Spleen (tissue), 11 donors: Measurements from ENCODE around the gene HSF2BP. TPM values are rescaled to one million over a fixed set of nuclear protein-coding genes. Genes with fewer than 3 reads are reported as not detected.
"Not testable (repeated sequence)": the region's sequence is repeated elsewhere in the genome, so short reads cannot be mapped to it uniquely, and the experiment has no call there.

ENCODE experiments used
- DNase-seq: peaks from one replicate; pipeline ENCODE4 v3.0.0-alpha.2; 2020
- H3K27ac ChIP-seq, 8 donors: fragments of 200-600 bp; sonication (generic) in 7 of 8; 1 replicate in 4 of 8; 2 replicates in 4 of 8; pipeline versions ENCODE4 v1.5.0 to v1.8.0; 2016 to 2021; ENCODE audit warnings: inconsistent platforms in 4 of 8, mild to moderate bottlenecking in 4 of 8, moderate library complexity in 1 of 8
- H3K27me3 ChIP-seq, 7 donors: fragments of 200-600 bp; sonication (generic) in 6 of 7; replicated peaks in 1 of 7; 1 replicate in 4 of 7; 2 replicates in 3 of 7; pipeline versions ENCODE4 v1.5.0 to v1.8.0; 2016 to 2021; ENCODE audit warnings: inconsistent platforms in 3 of 7, mild to moderate bottlenecking in 1 of 7
- H3K36me3 ChIP-seq, 6 donors: fragments of 200-600 bp; sonication (generic) in 5 of 6; 1 replicate in 4 of 6; 2 replicates in 2 of 6; pipeline versions ENCODE4 v1.5.0 to v1.8.0; 2016 to 2021; ENCODE audit warnings: inconsistent platforms in 2 of 6
- H3K4me1 ChIP-seq, 6 donors: fragments of 200-600 bp; sonication (generic) in 5 of 6; 1 replicate in 3 of 6; 2 replicates in 3 of 6; pipeline versions ENCODE4 v1.5.0 to v1.8.0; 2016 to 2021; ENCODE audit warnings: inconsistent platforms in 3 of 6
- H3K4me3 ChIP-seq, 8 donors: fragments of 200-600 bp; sonication (generic) in 7 of 8; 1 replicate in 4 of 8; 2 replicates in 4 of 8; pipeline versions ENCODE4 v1.5.0 to v1.8.0; 2016 to 2021; ENCODE audit warnings: inconsistent platforms in 4 of 8, mild to moderate bottlenecking in 4 of 8, moderate library complexity in 2 of 8
- H3K9me3 ChIP-seq, 8 donors: fragments of 200-600 bp; sonication (generic) in 7 of 8; 1 replicate in 4 of 8; 2 replicates in 4 of 8; pipeline versions ENCODE4 v1.5.0 to v1.8.0; 2016 to 2021; ENCODE audit warnings: inconsistent platforms in 4 of 8
- POLR2A ChIP-seq, 3 donors: fragments of 450-650 bp; IDR thresholded peaks; one replicate each; pipeline ENCODE4 v1.5.1; 2017; ENCODE audit warnings: antibody characterized with exemption in 3 of 3, mild to moderate bottlenecking in 1 of 3
- POLR2AphosphoS5 ChIP-seq, 3 donors: sonication (generic); formaldehyde crosslinking; IDR thresholded peaks; one replicate each; pipeline ENCODE4 v1.5.1; 2017; ENCODE audit warnings: antibody characterized with exemption in 3 of 3
- WGBS, 5 donors: extraction: QIAGEN DNeasy Blood & Tissue Kit in 3 of 5; methylation state at CpG; one replicate each; pipeline versions ENCODE4 v1.1.5 to v1.1.7; 2013 to 2018; 5-methylcytosine and 5-hydroxymethylcytosine counted together
- intact Hi-C: fragments of 100-400 bp; cut with DNase I; formaldehyde crosslinking; loops from one replicate; pipeline ENCODE4 v1.15.0; 2023; ENCODE audit warnings: low total_unique reads
- polyA plus RNA-seq, 3 donors: library from polyadenylated mRNA; stranded (reverse); fragments of 200-250 nt; gene quantifications; one replicate each; pipeline ENCODE4 v1.2.1, GENCODE V29; 2013
- total RNA-seq, 7 donors: library from RNA; depleted of rRNA in 3 of 7; stranded (reverse); fragments of >200 nt in 3 of 7; fragmentation: NEBNext Ultra II Directional in 4 of 7; extraction: Animal tissue kit (Norgen Biotek cat#: 25700) in 4 of 7; gene quantifications; one replicate each; pipeline versions ENCODE4 v1.1.0 to v1.2.1, GENCODE V29; 2016 to 2021
- TF ChIP-seq, protein P1 (sequence below), 11 experiments: fragments of 200-600 bp in 7 of 11; fragments of 450-650 bp in 4 of 11; sonication (generic) in 4 of 11; IDR thresholded peaks in 8 of 11; conservative IDR thresholded peaks in 3 of 11; 1 replicate in 7 of 11; 2 replicates in 4 of 11; pipeline versions ENCODE4 v1.4.0 to v1.8.0; 2016 to 2021; ENCODE audit warnings: antibody characterized with exemption in 11 of 11, inconsistent platforms in 4 of 11, mild to moderate bottlenecking in 1 of 11
- donor health status: healthy with polysubstance abuse.
- donor health status: DM: no; HTN: no; CAD: no; lungs with moderate emphysema.
- donor health status: DM: no; HTN: no; CAD: no.
- donor health status: Bipolar disorder and iron deficiency.
- donor health status: healthy.
- donor health status: DM: no; HTN: no; CAD: no.
- donor health status: DM: yes; HTN: yes; CAD: no.

The HSF2BP gene
- total and polyA plus RNA-seq, 10 donors, result 0.13 to 1.9 (median 0.41) TPM; not detected in 2

- H3K4me3 ChIP-seq, result no peak overlapping the region
- peaks cover 0 to 5% (median 0%) of the 10 kb centered on the region in 7 donors for H3K27me3 ChIP-seq
- H3K4me1 ChIP-seq, result peaks cover 6 to 29% (median 19%) of the 10 kb centered on the region in 6 donors
- no peaks in the 10 kb centered on the region for H3K36me3 ChIP-seq
- WGBS, 5 donors, result 91 to 96% (median 92%) methylated on average over 7 of the region's 7 CpGs
- no peak overlapping the region for H3K27ac ChIP-seq
- DNase-seq, result no peak
- TF ChIP-seq, protein P1, sequence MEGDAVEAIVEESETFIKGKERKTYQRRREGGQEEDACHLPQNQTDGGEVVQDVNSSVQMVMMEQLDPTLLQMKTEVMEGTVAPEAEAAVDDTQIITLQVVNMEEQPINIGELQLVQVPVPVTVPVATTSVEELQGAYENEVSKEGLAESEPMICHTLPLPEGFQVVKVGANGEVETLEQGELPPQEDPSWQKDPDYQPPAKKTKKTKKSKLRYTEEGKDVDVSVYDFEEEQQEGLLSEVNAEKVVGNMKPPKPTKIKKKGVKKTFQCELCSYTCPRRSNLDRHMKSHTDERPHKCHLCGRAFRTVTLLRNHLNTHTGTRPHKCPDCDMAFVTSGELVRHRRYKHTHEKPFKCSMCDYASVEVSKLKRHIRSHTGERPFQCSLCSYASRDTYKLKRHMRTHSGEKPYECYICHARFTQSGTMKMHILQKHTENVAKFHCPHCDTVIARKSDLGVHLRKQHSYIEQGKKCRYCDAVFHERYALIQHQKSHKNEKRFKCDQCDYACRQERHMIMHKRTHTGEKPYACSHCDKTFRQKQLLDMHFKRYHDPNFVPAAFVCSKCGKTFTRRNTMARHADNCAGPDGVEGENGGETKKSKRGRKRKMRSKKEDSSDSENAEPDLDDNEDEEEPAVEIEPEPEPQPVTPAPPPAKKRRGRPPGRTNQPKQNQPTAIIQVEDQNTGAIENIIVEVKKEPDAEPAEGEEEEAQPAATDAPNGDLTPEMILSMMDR (IDR thresholded peaks at IDR 0.05 in 8 of 11, conservative IDR thresholded peaks at IDR 0.05 in 3 of 11), result no peak
- intact Hi-C loops, result no loop called here
- H3K9me3 ChIP-seq, result no peaks in the 10 kb centered on the region
Observed at GRCh38 chr21:43654806-43655489, 4.3 kb downstream of the HSF2BP start.

DNA sequence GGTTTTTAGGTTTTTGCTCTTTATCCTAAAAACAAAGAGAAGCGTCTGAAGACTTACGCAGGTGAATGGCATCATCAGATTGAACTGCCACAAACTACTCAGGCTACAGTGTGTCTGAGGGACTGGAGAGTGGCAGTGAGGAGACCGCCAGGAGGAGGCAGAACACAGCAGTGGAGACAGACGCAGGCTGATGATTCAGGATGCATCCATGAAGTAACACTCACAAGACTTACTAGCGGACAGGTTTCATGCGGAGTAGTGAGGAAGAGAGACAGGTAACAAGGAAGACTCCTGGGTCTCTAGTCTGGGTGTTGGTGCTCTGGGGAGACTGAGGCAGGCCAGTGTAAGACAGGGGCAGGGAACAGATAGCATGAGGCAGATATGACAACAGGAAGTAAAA is 5.7 kb downstream of the HSF2BP start:
- WGBS, 5 donors, result 91 to 95% (median 93%) methylated on average over 6 of the region's 6 CpGs
- Histone ChIP-seq H3K4me3 (no peak overlapping the region), H3K9me3 (no peaks in the 10 kb centered on the region), H3K4me1 (peaks cover under 1 to 18% (median 12%) of the 10 kb centered on the region in 6 donors), H3K27me3 (peaks cover 0 to 5% (median 0%) of the 10 kb centered on the region in 7 donors), H3K27ac (no peak overlapping the region), H3K36me3 (no peaks in the 10 kb centered on the region)
- no peak for DNase-seq
- TF ChIP-seq POLR2A (IDR thresholded peaks at IDR 0.05) (no peak), POLR2AphosphoS5 (IDR thresholded peaks at IDR 0.05) (no peak)
- TF ChIP-seq, protein P1 (IDR thresholded peaks at IDR 0.05 in 8 of 11, conservative IDR thresholded peaks at IDR 0.05 in 3 of 11), result no peak
- intact Hi-C loops, result no loop called here

DNA sequence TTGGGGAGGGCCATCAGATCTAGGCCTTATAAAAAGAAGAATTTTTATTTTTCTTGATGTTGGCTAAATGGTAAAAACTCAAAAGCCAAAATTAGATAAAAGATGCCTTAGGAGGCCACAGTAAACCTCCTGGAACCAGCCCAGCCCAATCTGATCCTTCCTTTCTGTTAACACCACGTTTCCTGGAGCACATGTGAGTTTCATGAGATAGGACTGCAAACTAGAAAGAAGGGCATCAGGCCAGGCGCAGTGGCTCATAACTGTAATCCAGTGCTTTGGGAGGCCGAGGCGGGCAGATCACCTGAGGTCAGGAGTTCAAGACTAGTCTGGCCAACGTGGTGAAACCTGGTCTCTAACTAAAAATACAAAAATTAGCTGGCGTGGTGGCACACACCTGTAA is 6.7 kb downstream of the HSF2BP start:
- Histone ChIP-seq H3K27ac (no peak overlapping the region), H3K36me3 (no peaks in the 10 kb centered on the region), H3K4me1 (peaks cover 0 to 8% (median 3%) of the 10 kb centered on the region in 6 donors), H3K4me3 (no peak overlapping the region), H3K27me3 (peaks cover 0 to under 1% (median 0%) of the 10 kb centered on the region in 7 donors), H3K9me3 (no peaks in the 10 kb centered on the region)
- no peak for DNase-seq
- TF ChIP-seq POLR2A (IDR thresholded peaks at IDR 0.05) (no peak), POLR2AphosphoS5 (IDR thresholded peaks at IDR 0.05) (no peak)
- TF ChIP-seq, protein P1 (IDR thresholded peaks at IDR 0.05 in 8 of 11, conservative IDR thresholded peaks at IDR 0.05 in 3 of 11), result no peak
- WGBS, 5 donors, result 55 to 78% (median 72%) methylated on average over 6 of the region's 6 CpGs
- intact Hi-C loops, result no loop called here

- DNase-seq, H3K27me3 ChIP-seq, H3K4me1 ChIP-seq, H3K9me3 ChIP-seq, H3K27ac ChIP-seq, H3K36me3 ChIP-seq, intact Hi-C loops, H3K4me3 ChIP-seq: not testable (repeated sequence)
- WGBS, 5 donors, result 92 to 97% (median 95%) methylated on average over 6 of the region's 6 CpGs
Observed at GRCh38 chr21:43651926-43652325, 7.4 kb downstream of the HSF2BP start.
